H9 (cell line): ENCODE measurements around the gene CD320. TPM values are rescaled to one million over a fixed set of nuclear protein-coding genes. Genes with fewer than 3 reads are reported as not detected.
A peak's percentile ranks its signal among the peaks of the same experiment; 100 is the strongest.

ENCODE experiments used
- DNase-seq: peaks from one replicate; pipeline ENCODE4 v3.0.0-alpha.2; 2017
- H2AFZ ChIP-seq: one replicate; pipeline ENCODE4 v1.6.1; 2013; ENCODE audit warnings: mild to moderate bottlenecking, low read length, control low read depth, moderate library complexity
- H2AK5ac ChIP-seq: 2 replicates; pipeline ENCODE4 v1.6.1; 2013; ENCODE audit warnings: low read length, control low read depth, mixed read lengths; ENCODE audit not compliant: insufficient read length
- H2BK120ac ChIP-seq: one replicate; pipeline ENCODE4 v1.6.1; 2013; ENCODE audit warnings: low read depth, mild to moderate bottlenecking, low read length, control low read depth, inconsistent platforms; ENCODE audit not compliant: poor library complexity, severe bottlenecking
- H2BK12ac ChIP-seq: 2 replicates; pipeline ENCODE4 v1.6.1; 2013; ENCODE audit warnings: low read length, control low read depth, mixed read lengths, low read depth; ENCODE audit not compliant: insufficient read length
- H2BK15ac ChIP-seq: 2 replicates; pipeline ENCODE4 v1.6.1; 2013; ENCODE audit warnings: low read depth, low read length, control low read depth
- H2BK20ac ChIP-seq: one replicate; pipeline ENCODE4 v1.6.1; 2013; ENCODE audit warnings: low read depth, mild to moderate bottlenecking, low read length, control low read depth, inconsistent platforms; ENCODE audit not compliant: poor library complexity, severe bottlenecking
- H2BK5ac ChIP-seq: 2 replicates; pipeline ENCODE4 v1.6.1; 2013; ENCODE audit warnings: low read length, control low read depth, mixed read lengths; ENCODE audit not compliant: insufficient read length
- H3K14ac ChIP-seq: 2 replicates; pipeline ENCODE4 v1.6.1; 2013; ENCODE audit warnings: low read length, control low read depth; ENCODE audit not compliant: insufficient read depth
- H3K18ac ChIP-seq: 2 replicates; pipeline ENCODE4 v1.6.1; 2013; ENCODE audit warnings: low read depth, mild to moderate bottlenecking, mixed read lengths, low read length, control low read depth; ENCODE audit not compliant: insufficient read length
- H3K23ac ChIP-seq: 2 replicates; pipeline ENCODE4 v1.6.1; 2013; ENCODE audit warnings: low read length, control low read depth, mixed read lengths, low read depth; ENCODE audit not compliant: insufficient read length
- H3K23me2 ChIP-seq: 2 replicates; pipeline ENCODE4 v1.6.1; 2013; ENCODE audit warnings: low read depth, mild to moderate bottlenecking, mixed read lengths, low read length, control low read depth; ENCODE audit not compliant: insufficient read length, poor library complexity, severe bottlenecking
- H3K27ac ChIP-seq: 2 replicates; pipeline ENCODE4 v1.5.1; 2013; ENCODE audit warnings: low read length, control low read depth, mixed read lengths, low read depth; ENCODE audit not compliant: insufficient read length
- H3K27me3 ChIP-seq: 2 replicates; pipeline ENCODE4 v1.6.1; 2013; ENCODE audit warnings: low read length, control low read depth, inconsistent platforms; ENCODE audit not compliant: insufficient read depth
- H3K4ac ChIP-seq: 2 replicates; pipeline ENCODE4 v1.6.1; 2013; ENCODE audit warnings: low read depth, mild to moderate bottlenecking, control low read depth, inconsistent platforms, low read length, moderate library complexity
- H3K4me1 ChIP-seq: 2 replicates; pipeline ENCODE4 v1.6.1; 2013; ENCODE audit warnings: low read length, control low read depth, inconsistent platforms; ENCODE audit not compliant: insufficient read depth
- H3K4me2 ChIP-seq: 2 replicates; pipeline ENCODE4 v1.6.1; 2013; ENCODE audit warnings: low read length, control low read depth, mixed read lengths; ENCODE audit not compliant: insufficient read length, insufficient read depth
- H3K56ac ChIP-seq: 2 replicates; pipeline ENCODE4 v1.6.1; 2013; ENCODE audit warnings: low read depth, mild to moderate bottlenecking, mixed read lengths, low read length, control low read depth; ENCODE audit not compliant: insufficient read length
- H3K79me1 ChIP-seq: 2 replicates; pipeline ENCODE4 v1.6.1; 2013; ENCODE audit warnings: low read depth, mild to moderate bottlenecking, moderate library complexity, low read length, control low read depth, inconsistent platforms; ENCODE audit not compliant: insufficient read depth, poor library complexity, severe bottlenecking
- H3K79me2 ChIP-seq: 2 replicates; pipeline ENCODE4 v1.6.1; 2013; ENCODE audit warnings: low read length, control low read depth, inconsistent platforms; ENCODE audit not compliant: insufficient read depth
- H3K9ac ChIP-seq: 2 replicates; pipeline ENCODE4 v1.6.1; 2013; ENCODE audit warnings: low read length, control low read depth, mixed read lengths; ENCODE audit not compliant: insufficient read length; ENCODE audit errors: extremely low read depth
- H3K9me3 ChIP-seq: one replicate; pipeline ENCODE4 v1.6.1; 2013; ENCODE audit warnings: low read depth, low read length, inconsistent platforms; ENCODE audit not compliant: control insufficient read depth
- H3T11ph ChIP-seq: one replicate; pipeline ENCODE4 v1.6.1; 2013; ENCODE audit warnings: mild to moderate bottlenecking, low read length, control low read depth, inconsistent platforms
- H4K20me1 ChIP-seq: one replicate; pipeline ENCODE4 v1.6.1; 2013; ENCODE audit not compliant: control insufficient read depth, insufficient read length, insufficient read depth
- H4K5ac ChIP-seq: 2 replicates; pipeline ENCODE4 v1.6.1; 2013; ENCODE audit warnings: low read depth, mild to moderate bottlenecking, mixed read lengths, low read length, control low read depth; ENCODE audit not compliant: insufficient read length
- H4K8ac ChIP-seq: replicated peaks from 2 replicates; pipeline ENCODE4 v1.6.1; 2013; ENCODE audit warnings: low read length, control low read depth, mixed read lengths, low read depth; ENCODE audit not compliant: insufficient read length
- H4K91ac ChIP-seq: 2 replicates; pipeline ENCODE4 v1.6.1; 2013; ENCODE audit warnings: low read depth, mild to moderate bottlenecking, moderate library complexity, mixed read lengths, low read length, control low read depth; ENCODE audit not compliant: insufficient read length
- H3K27ac Mint-ChIP-seq, 3 experiments: 2 replicates in 2 of 3; 3 replicates in 1 of 3; pipeline ENCODE4 v1.8.0; 2020 to 2021; ENCODE audit warnings: mixed read lengths in 3 of 3, mild to moderate bottlenecking in 1 of 3, moderate library complexity in 1 of 3
- H3K27me3 Mint-ChIP-seq: 2 replicates; pipeline ENCODE4 v1.8.0; 2021; ENCODE audit warnings: low read depth, mild to moderate bottlenecking, moderate library complexity, mixed read lengths
- H3K36me3 Mint-ChIP-seq, 3 experiments: 2 replicates in 2 of 3; 3 replicates in 1 of 3; pipeline ENCODE4 v1.8.0; 2020 to 2021; ENCODE audit warnings: low read depth in 3 of 3, mixed read lengths in 3 of 3; ENCODE audit not compliant: insufficient read depth in 1 of 3
- H3K4me1 Mint-ChIP-seq, 2 experiments: 2 replicates each; pipeline ENCODE4 v1.8.0; 2020; ENCODE audit warnings: mixed read lengths in 2 of 2
- H3K4me3 Mint-ChIP-seq, 2 experiments: 2 replicates in 1 of 2; 3 replicates in 1 of 2; pipeline ENCODE4 v1.8.0; 2020 to 2021; ENCODE audit warnings: mild to moderate bottlenecking in 2 of 2, mixed read lengths in 2 of 2, moderate library complexity in 1 of 2
- H3K9me3 Mint-ChIP-seq, 2 experiments: 2 replicates in 1 of 2; 3 replicates in 1 of 2; pipeline ENCODE4 v1.8.0; 2020; ENCODE audit warnings: mild to moderate bottlenecking in 2 of 2, mixed read lengths in 2 of 2, moderate library complexity in 1 of 2
- WGBS: extraction: QIAGEN DNeasy Blood & Tissue Kit; methylation state at CpG from one replicate; pipeline ENCODE4 v1.1.7; 2013; ENCODE audit warnings: missing lambda C conversion rate, low lambda C conversion rate, mixed read lengths; ENCODE audit not compliant: insufficient read length; ENCODE audit errors: extremely low coverage; 5-methylcytosine and 5-hydroxymethylcytosine counted together
- total RNA-seq: library from RNA; stranded (reverse); gene quantifications from 2 replicates; pipeline ENCODE4 v1.2.1, GENCODE V29; 2021
- TF ChIP-seq, protein P1 (sequence below): fragments of 200-600 bp; sonication (generic); conservative IDR thresholded peaks from 3 replicates; pipeline ENCODE4 v1.8.0; 2021; ENCODE audit warnings: antibody characterized with exemption, mild to moderate bottlenecking

CD320 gene
- total RNA-seq, 1 experiment from 2014 or later, result 72.1 TPM

DNA sequence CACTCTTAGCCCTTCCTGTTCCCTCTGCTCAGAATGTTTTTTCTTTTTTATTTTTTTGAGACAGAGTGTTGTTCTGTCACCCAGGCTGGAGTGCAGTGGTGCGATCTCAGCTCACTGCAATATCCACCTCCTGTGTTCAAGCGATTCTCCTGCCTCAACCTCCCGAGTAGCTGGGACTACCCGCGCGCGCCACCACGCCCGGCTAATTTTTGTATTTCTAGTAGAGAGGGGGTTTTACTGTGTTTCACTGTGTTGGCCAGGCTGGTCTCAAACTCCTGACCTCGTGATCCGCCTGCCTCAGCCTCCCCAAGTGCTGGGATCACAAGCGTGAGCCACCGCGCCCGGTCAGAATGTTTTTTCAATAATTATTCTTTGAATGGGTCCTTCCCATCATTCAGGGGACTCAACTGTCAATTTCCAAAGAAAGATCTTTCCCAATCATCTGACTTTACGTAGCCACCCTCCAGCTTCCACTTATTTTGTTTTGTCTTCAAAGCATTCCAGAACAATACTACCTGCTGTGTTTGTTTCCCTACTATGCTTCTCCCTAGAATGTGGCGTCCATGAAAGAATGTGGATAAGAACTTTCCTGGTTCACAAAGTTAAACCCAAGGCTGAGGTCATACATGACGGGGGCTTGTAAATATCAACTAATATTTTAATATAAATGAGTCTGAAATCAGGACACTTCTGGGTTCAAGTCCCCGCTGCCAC, 11.8 kb upstream of the CD320 start:
- H2BK5ac ChIP-seq, result no peak overlapping the region
- no peaks in the 10 kb centered on the region; the same call in 1 of the 2 replicates for H3K27me3 Mint-ChIP-seq

More for the DNA sequence above, 11.8 kb upstream of the CD320 start:
- H3K9ac ChIP-seq, result peak overlapping the region; percentile 97
- H2BK20ac ChIP-seq, result no peak overlapping the region
- H2BK120ac ChIP-seq, result no peak overlapping the region
- H3T11ph ChIP-seq, result no peak overlapping the region
- no peaks in the 10 kb centered on the region for H4K20me1 ChIP-seq
- H3K18ac ChIP-seq, result no peak overlapping the region
- Mint-ChIP-seq H3K4me3 (peak overlapping the region; percentile 96 to 98), H3K36me3 (peaks cover 22 to 48% (median 37%) of the 10 kb centered on the region in 3 experiments), H3K9me3 (no peaks in the 10 kb centered on the region; a peak in 2 of 5 replicates), H3K27ac (peak overlapping the region; percentile 87 to 100 (median 99); a peak in 5 of 7 replicates), H3K4me1 (peaks cover 19 to 29% of the 10 kb centered on the region in 2 experiments)
- H3K14ac ChIP-seq, result no peak overlapping the region
- H2BK12ac ChIP-seq, result no peak overlapping the region
- peaks cover 5% of the 10 kb centered on the region; the same call in 1 of the 2 replicates for H3K79me2 ChIP-seq
- DNase-seq, result no peak
- no peak overlapping the region for H3K23ac ChIP-seq
- H3K23me2 ChIP-seq, result peaks cover 6% of the 10 kb centered on the region
- no peak overlapping the region for H2AK5ac ChIP-seq
- H3K27ac ChIP-seq, result no peak overlapping the region
- H3K4me2 ChIP-seq, result peak overlapping the region; percentile 96
- no peak overlapping the region for H2BK15ac ChIP-seq
- H3K27me3 ChIP-seq, result no peaks in the 10 kb centered on the region
- TF ChIP-seq, protein P1, sequence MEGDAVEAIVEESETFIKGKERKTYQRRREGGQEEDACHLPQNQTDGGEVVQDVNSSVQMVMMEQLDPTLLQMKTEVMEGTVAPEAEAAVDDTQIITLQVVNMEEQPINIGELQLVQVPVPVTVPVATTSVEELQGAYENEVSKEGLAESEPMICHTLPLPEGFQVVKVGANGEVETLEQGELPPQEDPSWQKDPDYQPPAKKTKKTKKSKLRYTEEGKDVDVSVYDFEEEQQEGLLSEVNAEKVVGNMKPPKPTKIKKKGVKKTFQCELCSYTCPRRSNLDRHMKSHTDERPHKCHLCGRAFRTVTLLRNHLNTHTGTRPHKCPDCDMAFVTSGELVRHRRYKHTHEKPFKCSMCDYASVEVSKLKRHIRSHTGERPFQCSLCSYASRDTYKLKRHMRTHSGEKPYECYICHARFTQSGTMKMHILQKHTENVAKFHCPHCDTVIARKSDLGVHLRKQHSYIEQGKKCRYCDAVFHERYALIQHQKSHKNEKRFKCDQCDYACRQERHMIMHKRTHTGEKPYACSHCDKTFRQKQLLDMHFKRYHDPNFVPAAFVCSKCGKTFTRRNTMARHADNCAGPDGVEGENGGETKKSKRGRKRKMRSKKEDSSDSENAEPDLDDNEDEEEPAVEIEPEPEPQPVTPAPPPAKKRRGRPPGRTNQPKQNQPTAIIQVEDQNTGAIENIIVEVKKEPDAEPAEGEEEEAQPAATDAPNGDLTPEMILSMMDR, result no peak
- no peaks in the 10 kb centered on the region for H3K9me3 ChIP-seq
- WGBS, result no CpG with 5 or more reads among the region's 19 CpGs
- H3K79me1 ChIP-seq, result no peaks in the 10 kb centered on the region
- H3K4ac ChIP-seq, result no peak overlapping the region
- H2AFZ ChIP-seq, result no peak overlapping the region
- H3K56ac ChIP-seq, result no peak overlapping the region
- H3K4me1 ChIP-seq, result no peaks in the 10 kb centered on the region; the same call in 1 of the 2 replicates
- no peak overlapping the region for H4K5ac ChIP-seq
- no peak overlapping the region for H4K8ac ChIP-seq
- peak overlapping the region; percentile 55 for H4K91ac ChIP-seq
